Heart left ventricle (tissue), 13 donors: Measurements from ENCODE around the gene EIPR1.

Experiments
- POLR2A ChIP-seq, 2 donors: fragments of 450-650 bp; IDR thresholded peaks; one replicate each; pipeline ENCODE4 v1.6.1; 2017; ENCODE audit warnings: antibody characterized with exemption in 2 of 2, mild to moderate bottlenecking in 2 of 2, moderate library complexity in 2 of 2
- TF ChIP-seq, protein P1 (sequence below), 12 donors: fragments of 200-600 bp; sonication (generic) in 4 of 12; IDR thresholded peaks; one replicate each; pipeline versions ENCODE4 v1.5.0 to v1.8.0; 2018 to 2022; ENCODE audit warnings: antibody characterized with exemption in 12 of 12, mild to moderate bottlenecking in 5 of 12
- donor health status: ischemic (EF 13 %, LVEDD 7.1; RV severe dilation, severe dysfunction).
- donor health status: DM: no; HTN: yes; CAD: no.
- donor health status: DM: no; HTN: no; CAD: no.
- donor health status: ischemic (EF 25% LVEDD 6.9; RV normal size, moderate dysfunction).
- donor health status: ischemic (EF 25% LVEDD 5.7; RV mildly dilated, moderate dysfunction).
- donor health status: ischemic (EF 35%, LVEDD 5.7; RV mildly dilated, moderate dysfunction).
- donor health status: nonischemic (EF 11% LVEDD 7.7; RV severe dilation, severe dysfunction).
- donor health status: DM: yes; HTN: yes; CAD: no.
- donor health status: PGD.
- donor health status: ischemic (EF 29% LVEDD 5.4; RV normal size, mild dysfunction).
- donor health status: nonischemic (EF 23%, LVEDD 6.1; RV moderate dilation, normal function).

GRCh38 chr2:3189076-3189591 is 188.5 kb downstream of the EIPR1 start:
- TF ChIP-seq, protein P1, sequence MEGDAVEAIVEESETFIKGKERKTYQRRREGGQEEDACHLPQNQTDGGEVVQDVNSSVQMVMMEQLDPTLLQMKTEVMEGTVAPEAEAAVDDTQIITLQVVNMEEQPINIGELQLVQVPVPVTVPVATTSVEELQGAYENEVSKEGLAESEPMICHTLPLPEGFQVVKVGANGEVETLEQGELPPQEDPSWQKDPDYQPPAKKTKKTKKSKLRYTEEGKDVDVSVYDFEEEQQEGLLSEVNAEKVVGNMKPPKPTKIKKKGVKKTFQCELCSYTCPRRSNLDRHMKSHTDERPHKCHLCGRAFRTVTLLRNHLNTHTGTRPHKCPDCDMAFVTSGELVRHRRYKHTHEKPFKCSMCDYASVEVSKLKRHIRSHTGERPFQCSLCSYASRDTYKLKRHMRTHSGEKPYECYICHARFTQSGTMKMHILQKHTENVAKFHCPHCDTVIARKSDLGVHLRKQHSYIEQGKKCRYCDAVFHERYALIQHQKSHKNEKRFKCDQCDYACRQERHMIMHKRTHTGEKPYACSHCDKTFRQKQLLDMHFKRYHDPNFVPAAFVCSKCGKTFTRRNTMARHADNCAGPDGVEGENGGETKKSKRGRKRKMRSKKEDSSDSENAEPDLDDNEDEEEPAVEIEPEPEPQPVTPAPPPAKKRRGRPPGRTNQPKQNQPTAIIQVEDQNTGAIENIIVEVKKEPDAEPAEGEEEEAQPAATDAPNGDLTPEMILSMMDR (IDR thresholded peaks at IDR 0.05), result no peak
- no peak for TF ChIP-seq POLR2A (IDR thresholded peaks at IDR 0.05)
